Neural crest cell (in vitro differentiated cells): Measurements from ENCODE around the gene COLQ. TPM values are rescaled to one million over a fixed set of nuclear protein-coding genes. Genes with fewer than 3 reads are reported as not detected.

Experiments
- DNase-seq: peaks from one replicate; pipeline ENCODE4 v3.0.0; 2021; ENCODE audit warnings: low read depth, mixed read lengths, low spot score
- H3K27ac Mint-ChIP-seq: one replicate; pipeline ENCODE4 v1.8.0; 2021; ENCODE audit warnings: mild to moderate bottlenecking, mixed read lengths; ENCODE audit not compliant: unreplicated experiment
- H3K27me3 Mint-ChIP-seq: 2 replicates; pipeline ENCODE4 v1.8.0; 2021; ENCODE audit warnings: low read depth, mild to moderate bottlenecking, mixed read lengths
- H3K36me3 Mint-ChIP-seq: 2 replicates; pipeline ENCODE4 v1.8.0; 2021; ENCODE audit warnings: low read depth, mild to moderate bottlenecking, mixed read lengths
- H3K4me1 Mint-ChIP-seq: 2 replicates; pipeline ENCODE4 v1.8.0; 2021; ENCODE audit warnings: mixed read lengths
- H3K4me3 Mint-ChIP-seq: one replicate; pipeline ENCODE4 v1.8.0; 2021; ENCODE audit warnings: mild to moderate bottlenecking, mixed read lengths
- H3K9me3 Mint-ChIP-seq: 2 replicates; pipeline ENCODE4 v1.8.0; 2021; ENCODE audit warnings: mixed read lengths
- CTCF ChIP-seq: fragments of 200-600 bp; sonication (generic); conservative IDR thresholded peaks from 2 replicates; pipeline ENCODE4 v1.5.0; 2021; ENCODE audit warnings: antibody characterized with exemption, mild to moderate bottlenecking
- total RNA-seq: library from RNA; stranded (reverse); gene quantifications from 2 replicates; pipeline ENCODE4 v1.2.1, GENCODE V29; 2021

COLQ gene
- total RNA-seq, 1 donor from 2014 or later, result 3.2 TPM

GRCh38 chr3:15439476-15439875 is 82.0 kb downstream of the COLQ start:
- H3K4me3 Mint-ChIP-seq, result no peak overlapping the region
- DNase-seq, result no peak
- TF ChIP-seq CTCF, result no peak
- H3K27ac Mint-ChIP-seq, result no peak overlapping the region
- H3K9me3 Mint-ChIP-seq, result no peaks in the 10 kb centered on the region
- H3K27me3 Mint-ChIP-seq, result no peaks in the 10 kb centered on the region
- peaks cover 10% of the 10 kb centered on the region for H3K36me3 Mint-ChIP-seq
- H3K4me1 Mint-ChIP-seq, result no peaks in the 10 kb centered on the region

DNA sequence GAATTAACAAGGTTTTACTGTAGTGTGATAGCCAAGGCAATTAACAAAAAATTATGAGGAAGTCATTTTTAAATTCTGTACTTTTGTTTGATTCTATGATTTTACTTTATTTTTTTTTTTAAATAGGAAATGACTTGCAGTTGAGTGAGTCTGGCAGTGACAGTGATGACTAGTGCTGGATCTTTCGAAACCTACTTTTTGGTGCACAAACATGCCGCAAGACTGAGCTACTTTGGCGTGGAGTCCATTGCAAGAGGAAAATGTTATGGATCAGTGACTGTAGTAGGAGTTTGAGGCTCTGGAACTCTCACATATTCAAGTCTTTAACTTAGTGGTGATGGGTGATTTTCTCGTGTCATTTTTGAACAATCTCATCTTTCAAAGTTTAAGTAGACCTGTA is 82.5 kb downstream of the COLQ start:
- H3K4me3 Mint-ChIP-seq, result no peak overlapping the region
- no peaks in the 10 kb centered on the region for H3K4me1 Mint-ChIP-seq
- H3K27me3 Mint-ChIP-seq, result no peaks in the 10 kb centered on the region
- H3K9me3 Mint-ChIP-seq, result no peaks in the 10 kb centered on the region
- H3K36me3 Mint-ChIP-seq, result peaks cover 10% of the 10 kb centered on the region
- DNase-seq, result no peak
- no peak overlapping the region for H3K27ac Mint-ChIP-seq
- no peak for TF ChIP-seq CTCF

- no peaks in the 10 kb centered on the region for H3K9me3 Mint-ChIP-seq
- no peak overlapping the region for H3K27ac Mint-ChIP-seq
- no peaks in the 10 kb centered on the region for H3K4me1 Mint-ChIP-seq
- TF ChIP-seq CTCF, result no peak
- H3K36me3 Mint-ChIP-seq, result peaks cover 2% of the 10 kb centered on the region
- DNase-seq, result no peak
- H3K4me3 Mint-ChIP-seq, result no peak overlapping the region
- no peaks in the 10 kb centered on the region for H3K27me3 Mint-ChIP-seq
Measured at GRCh38 chr3:15436246-15436645, 85.3 kb downstream of the COLQ start.

DNA sequence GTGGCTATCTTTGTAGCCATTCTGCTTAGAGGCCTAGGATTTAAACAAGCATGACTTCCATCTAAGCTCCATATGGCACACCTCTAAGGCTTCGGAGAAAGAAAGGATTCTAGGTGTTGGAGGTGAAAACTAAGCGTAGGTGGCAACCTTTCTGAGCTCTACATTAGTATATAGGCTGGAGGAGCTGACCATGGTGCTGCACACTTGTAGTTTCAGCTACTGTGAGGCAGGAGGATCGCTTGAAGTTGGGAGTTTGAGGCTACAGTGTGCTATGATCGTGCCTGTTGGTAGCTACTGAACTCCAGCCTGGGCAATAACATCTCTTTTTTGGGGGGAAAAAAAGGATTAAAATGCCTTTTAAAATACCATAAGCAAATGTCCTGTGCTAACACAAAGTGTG is 86.8 kb downstream of the COLQ start:
- H3K27ac Mint-ChIP-seq, result no peak overlapping the region
- H3K9me3 Mint-ChIP-seq, result no peaks in the 10 kb centered on the region
- DNase-seq, result no peak
- H3K36me3 Mint-ChIP-seq, result no peaks in the 10 kb centered on the region
- no peaks in the 10 kb centered on the region for H3K4me1 Mint-ChIP-seq
- no peaks in the 10 kb centered on the region for H3K27me3 Mint-ChIP-seq
- no peak for TF ChIP-seq CTCF
- no peak overlapping the region for H3K4me3 Mint-ChIP-seq

- Mint-ChIP-seq H3K27me3 (no peaks in the 10 kb centered on the region), H3K9me3 (no peaks in the 10 kb centered on the region), H3K4me3 (peak overlapping the region; percentile 33), H3K4me1 (peaks cover 11% of the 10 kb centered on the region), H3K27ac (no peak overlapping the region), H3K36me3 (no peaks in the 10 kb centered on the region)
- DNase-seq, result no peak
- TF ChIP-seq CTCF, result no peak
Measured at GRCh38 chr3:15433531-15433930, 88.0 kb downstream of the COLQ start.
